ENCODE results near the gene FILIP1.

- TF ChIP-seq CTCF (IDR thresholded peaks at IDR 0.05) (no peak), POLR2A (IDR thresholded peaks at IDR 0.05) (no peak)
Measured at GRCh38 chr6:75412969-75413662, 80.5 kb downstream of the FILIP1 start.
